H1 (cell line): Measurements from ENCODE around the gene DNAH10. TPM values are rescaled to one million over a fixed set of nuclear protein-coding genes. Genes with fewer than 3 reads are reported as not detected.

ENCODE experiments used
- ATF2 ChIP-seq: IDR thresholded peaks from 2 replicates; pipeline ENCODE4 v1.6.1; 2012; ENCODE audit warnings: low read length, inconsistent platforms
- CHD7 ChIP-seq: fragments of 300-600 bp; sonication (generic); IDR thresholded peaks from 2 replicates; pipeline ENCODE4 v1.7.1; 2012; ENCODE audit warnings: low read length, moderate library complexity, mild to moderate bottlenecking, inconsistent platforms; ENCODE audit not compliant: insufficient replicate concordance
- SAP30 ChIP-seq: fragments of 300-600 bp; sonication (generic); IDR thresholded peaks from 2 replicates; pipeline ENCODE4 v1.7.1; 2012; ENCODE audit warnings: low read length, moderate library complexity, mild to moderate bottlenecking, inconsistent platforms; ENCODE audit not compliant: insufficient read depth, insufficient replicate concordance
- SP4 ChIP-seq: IDR thresholded peaks from 2 replicates; pipeline ENCODE4 v1.6.1; 2012; ENCODE audit warnings: low read length, inconsistent platforms
- polyA plus RNA-seq, 7 experiments: library from polyadenylated mRNA; depleted of rRNA in 3 of 7; stranded (reverse) in 5 of 7; unstranded in 2 of 7; fragments of >200 nt in 5 of 7; fragments of 200-250 nt in 2 of 7; gene quantifications; 1 replicate in 5 of 7; 2 replicates in 1 of 7; 4 replicates in 1 of 7; pipeline versions ENCODE4 v1.2.1 to v1.2.3, GENCODE V29; 2011 to 2013; ENCODE audit warnings: missing spikeins in 2 of 7, mixed read lengths in 2 of 7
- total RNA-seq: library from RNA; stranded (reverse); fragmentation: NEBNext Ultra II Directional; extraction: Animal tissue kit (Norgen Biotek cat#: 25700); gene quantifications from 2 replicates; pipeline ENCODE4 v1.2.1, GENCODE V29; 2021

DNAH10 gene
- total and polyA plus RNA-seq, 2 of the 8 experiments (the other 6 are each of a cell fraction or from before 2014, with no cell fraction given): 0.02 to 0.24 TPM

GRCh38 chr12:123979566-123979965 lies 217.5 kb downstream of the DNAH10 start (continued):
- TF ChIP-seq CHD7 (no peak), ATF2 (no peak), SAP30 (no peak), SP4 (no peak)
